Fibroblast of mammary gland (primary cell): ENCODE measurements around the gene ALS2CL.

Source experiments
- DNase-seq: peaks from one replicate; pipeline ENCODE4 v3.0.0-alpha.2; 2010; ENCODE audit warnings: low read depth
- H3K4me3 ChIP-seq: 2 replicates; pipeline ENCODE4 v1.5.1; 2011; ENCODE audit warnings: low read depth, mild to moderate bottlenecking, low read length, moderate library complexity; ENCODE audit not compliant: control insufficient read depth
- TF ChIP-seq, protein P1 (sequence below): conservative IDR thresholded peaks from 2 replicates; pipeline ENCODE4 v1.5.1; 2011; ENCODE audit warnings: low read depth, low read length, inconsistent platforms; ENCODE audit not compliant: control insufficient read depth, insufficient read depth

ALS2CL gene

DNA sequence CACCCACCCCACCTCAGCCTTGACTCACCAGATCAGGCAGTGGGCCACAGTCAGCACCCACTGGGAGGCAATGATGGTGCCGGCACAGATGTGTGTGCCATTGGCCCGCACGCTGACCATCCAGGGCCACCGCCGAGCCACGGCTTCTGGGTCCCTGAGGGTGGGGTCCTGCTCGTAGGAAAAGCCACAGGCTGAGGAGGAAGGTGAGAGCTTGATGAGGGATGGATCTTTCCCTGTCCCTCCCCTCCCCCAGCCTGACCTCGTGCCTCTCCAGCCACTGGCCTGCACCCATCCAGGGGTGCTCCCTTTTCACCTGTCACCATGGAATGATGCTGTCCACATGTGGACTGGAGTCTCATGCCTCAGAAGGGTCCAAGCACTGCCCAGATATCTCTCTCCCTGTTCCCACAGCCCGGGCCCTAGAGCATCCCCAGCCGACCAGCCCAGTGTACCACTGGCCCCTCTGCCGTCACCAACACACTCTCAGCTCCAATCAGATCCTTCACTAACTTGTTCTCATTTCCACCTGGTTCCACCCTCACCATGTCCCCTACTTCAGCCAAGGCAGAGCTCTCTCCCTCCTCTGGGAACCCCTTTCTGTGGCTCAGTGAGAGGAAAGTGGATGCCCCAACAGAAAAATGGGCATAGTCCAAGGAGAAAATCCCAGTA is 22.2 kb upstream of the ALS2CL start:
- H3K4me3 ChIP-seq = no peak overlapping the region
- TF ChIP-seq, protein P1, sequence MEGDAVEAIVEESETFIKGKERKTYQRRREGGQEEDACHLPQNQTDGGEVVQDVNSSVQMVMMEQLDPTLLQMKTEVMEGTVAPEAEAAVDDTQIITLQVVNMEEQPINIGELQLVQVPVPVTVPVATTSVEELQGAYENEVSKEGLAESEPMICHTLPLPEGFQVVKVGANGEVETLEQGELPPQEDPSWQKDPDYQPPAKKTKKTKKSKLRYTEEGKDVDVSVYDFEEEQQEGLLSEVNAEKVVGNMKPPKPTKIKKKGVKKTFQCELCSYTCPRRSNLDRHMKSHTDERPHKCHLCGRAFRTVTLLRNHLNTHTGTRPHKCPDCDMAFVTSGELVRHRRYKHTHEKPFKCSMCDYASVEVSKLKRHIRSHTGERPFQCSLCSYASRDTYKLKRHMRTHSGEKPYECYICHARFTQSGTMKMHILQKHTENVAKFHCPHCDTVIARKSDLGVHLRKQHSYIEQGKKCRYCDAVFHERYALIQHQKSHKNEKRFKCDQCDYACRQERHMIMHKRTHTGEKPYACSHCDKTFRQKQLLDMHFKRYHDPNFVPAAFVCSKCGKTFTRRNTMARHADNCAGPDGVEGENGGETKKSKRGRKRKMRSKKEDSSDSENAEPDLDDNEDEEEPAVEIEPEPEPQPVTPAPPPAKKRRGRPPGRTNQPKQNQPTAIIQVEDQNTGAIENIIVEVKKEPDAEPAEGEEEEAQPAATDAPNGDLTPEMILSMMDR = no peak
- no peak for DNase-seq

DNA sequence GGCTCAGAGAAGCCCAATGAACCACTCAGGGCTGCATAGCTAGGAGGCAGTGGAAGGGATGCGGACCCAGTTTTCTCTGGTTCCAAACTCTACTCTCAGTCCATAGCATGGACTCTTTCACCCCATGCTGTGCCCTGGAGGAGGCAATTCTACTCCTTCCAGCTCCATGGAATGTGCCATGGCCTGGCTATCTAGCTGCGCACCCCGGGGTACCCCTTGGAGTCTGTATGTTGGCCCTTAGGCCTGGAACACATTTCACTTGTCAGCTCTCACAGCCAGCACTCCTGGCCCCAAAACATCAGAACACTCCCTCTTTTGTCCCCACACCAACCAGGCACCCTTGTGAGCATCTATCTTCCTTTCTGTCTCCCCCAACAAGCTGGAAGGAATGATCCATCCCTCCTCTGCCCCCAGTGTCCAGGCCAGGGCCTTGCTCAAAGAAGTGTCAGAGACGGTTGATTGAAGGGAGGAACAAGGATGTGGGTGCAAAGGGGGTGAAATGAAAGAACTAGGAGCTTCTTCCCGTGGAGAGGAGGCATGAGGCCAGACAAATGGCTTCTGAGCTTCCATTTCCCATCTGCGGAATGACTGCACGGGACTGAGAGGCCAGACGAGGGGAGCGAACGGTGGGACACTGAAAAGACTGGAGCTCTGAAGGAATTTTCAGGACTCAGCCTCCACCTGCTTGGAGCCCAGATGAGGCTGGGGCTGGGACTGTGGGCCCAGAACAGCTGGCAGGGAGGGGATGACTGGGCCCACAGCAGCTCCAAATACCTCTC is 21.4 kb upstream of the ALS2CL start:
- TF ChIP-seq, protein P1 = no peak

DNA sequence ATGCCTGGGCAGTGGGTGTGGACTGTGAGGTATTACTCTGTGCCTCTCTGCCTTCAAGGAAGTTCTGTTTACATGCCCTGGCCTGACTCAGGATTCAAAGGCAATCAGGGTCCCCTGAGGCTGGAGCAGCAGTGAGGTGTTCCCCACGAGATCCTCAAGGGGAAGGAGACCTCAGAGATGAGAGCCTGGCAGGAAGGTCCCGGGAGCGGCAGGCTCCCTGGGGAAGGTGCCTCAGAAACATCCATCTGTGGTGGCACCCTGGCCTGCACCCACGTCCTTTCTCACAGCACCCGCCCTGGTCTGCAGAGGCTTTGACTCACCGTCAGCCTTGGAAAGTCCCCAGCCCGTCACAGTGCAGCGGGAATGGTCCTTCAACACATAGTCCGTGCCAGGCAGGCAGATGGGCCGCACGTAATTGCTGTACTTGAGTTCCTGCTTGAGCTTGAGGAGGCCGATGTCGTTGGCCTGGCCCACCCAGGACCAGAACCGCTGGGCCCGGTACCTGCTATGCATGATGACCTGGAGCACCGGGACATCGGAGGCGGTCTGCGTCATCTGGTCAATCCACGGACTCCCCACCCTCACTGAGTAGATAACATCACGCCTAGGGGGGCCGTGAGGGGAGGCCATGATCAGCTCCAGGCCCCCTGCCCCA is 20.5 kb upstream of the ALS2CL start:
- TF ChIP-seq, protein P1 = no peak
- DNase-seq = no peak
- no peak overlapping the region for H3K4me3 ChIP-seq

More for the DNA sequence above, 21.4 kb upstream of the ALS2CL start:
- H3K4me3 ChIP-seq = no peak overlapping the region
- no peak for DNase-seq

DNA sequence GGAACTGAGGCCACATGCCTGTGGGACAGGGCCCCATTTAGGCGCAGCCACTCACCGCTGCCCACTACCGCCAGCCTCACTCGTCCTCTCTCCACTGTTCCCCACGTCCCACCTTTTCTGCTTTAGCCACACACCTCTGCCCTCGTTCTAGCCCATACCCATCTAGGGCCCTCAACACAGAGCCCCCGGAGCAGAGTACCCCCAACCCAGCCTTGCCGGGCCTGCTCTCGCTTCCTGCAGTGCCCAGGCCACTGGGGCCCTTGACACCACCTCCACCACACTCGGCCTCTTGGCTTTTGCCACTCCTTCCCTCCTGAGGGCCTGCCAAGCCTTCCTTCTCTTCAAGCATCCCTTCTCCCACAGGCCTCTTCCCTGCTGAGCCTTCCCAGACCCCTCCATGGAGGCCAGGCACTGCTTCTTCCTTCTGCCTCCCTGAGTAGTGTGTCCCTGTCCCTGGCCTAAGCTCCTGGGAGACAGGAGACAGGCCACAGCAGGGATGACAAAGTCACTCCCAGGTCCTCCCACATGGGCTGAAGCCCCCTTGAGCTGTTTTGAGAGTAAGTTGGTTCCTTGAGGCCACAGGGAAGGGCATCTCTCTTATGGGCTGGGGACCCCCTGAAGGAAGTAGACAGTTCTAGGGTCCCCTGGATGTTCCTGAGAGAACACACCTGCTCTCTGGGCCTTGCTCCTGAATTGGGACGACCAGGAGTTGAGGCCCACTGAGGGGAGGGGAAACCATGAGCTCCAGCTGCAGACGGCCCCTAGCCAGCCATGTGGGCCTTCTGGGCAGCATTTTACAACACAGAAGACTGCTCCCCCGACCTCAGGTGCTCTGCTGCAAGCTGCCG is 19.8 kb upstream of the ALS2CL start:
- TF ChIP-seq, protein P1 = no peak
- no peak overlapping the region for H3K4me3 ChIP-seq
- no peak for DNase-seq

DNA sequence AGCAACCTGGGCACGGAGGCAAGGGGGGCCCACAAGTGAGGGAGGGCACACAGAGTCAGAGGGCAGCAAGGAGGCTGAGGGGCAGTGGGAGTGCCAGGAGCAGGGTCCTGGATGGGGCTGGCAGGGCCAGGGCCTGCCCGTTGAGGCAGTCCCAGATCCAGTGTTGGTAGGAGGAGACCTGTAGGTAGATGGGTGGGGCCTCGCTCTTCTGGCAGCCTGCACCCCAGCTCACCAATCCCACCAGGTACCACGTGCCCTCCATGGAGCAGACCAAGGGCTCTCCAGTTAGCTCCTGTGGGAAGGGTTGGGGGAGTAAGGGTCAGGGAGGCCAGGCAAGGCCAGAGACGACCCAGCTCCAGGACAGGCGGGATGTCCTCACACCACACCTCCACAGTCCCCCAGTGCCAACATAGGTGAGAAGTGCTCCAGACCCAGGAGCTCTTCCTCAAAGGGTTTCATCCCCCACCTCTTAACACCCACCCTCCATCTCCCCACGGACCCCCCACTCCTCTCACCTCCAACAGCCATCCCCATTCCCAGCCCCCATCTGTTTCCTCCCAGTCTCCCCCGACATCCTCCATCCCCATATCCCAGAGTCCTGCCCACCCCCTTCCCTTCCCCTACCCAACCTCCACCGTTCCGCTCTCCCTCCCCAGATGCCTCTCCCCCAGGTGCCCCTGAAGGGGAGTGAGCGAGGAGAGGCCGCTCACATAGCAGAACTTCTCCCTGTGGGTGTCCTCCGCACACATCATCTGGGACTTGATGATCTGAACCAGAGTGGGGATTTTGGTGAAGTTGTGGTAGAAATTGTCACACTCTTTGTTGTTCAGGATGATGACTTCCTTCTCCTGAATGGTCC is 18.9 kb upstream of the ALS2CL start:
- no peak overlapping the region for H3K4me3 ChIP-seq
- no peak for DNase-seq
- TF ChIP-seq, protein P1 = no peak
